DND-41 (cell line): ENCODE measurements around the gene MMEL1.
"Not testable (repeated sequence)": the region's sequence is repeated elsewhere in the genome, so short reads cannot be mapped to it uniquely, and the experiment has no call there.

Experiments used
- CTCF ChIP-seq: IDR thresholded peaks from 2 replicates; pipeline ENCODE4 v1.5.1; 2012; ENCODE audit warnings: borderline replicate concordance, low read length, moderate library complexity, mild to moderate bottlenecking; ENCODE audit not compliant: poor library complexity, severe bottlenecking; ENCODE audit errors: extremely low read depth
- EZH2 ChIP-seq: IDR thresholded peaks from 3 replicates; pipeline ENCODE4 v1.6.1; 2012; ENCODE audit warnings: borderline replicate concordance, low read depth, mild to moderate bottlenecking, moderate library complexity, low read length, inconsistent platforms; ENCODE audit not compliant: severe bottlenecking

DNA sequence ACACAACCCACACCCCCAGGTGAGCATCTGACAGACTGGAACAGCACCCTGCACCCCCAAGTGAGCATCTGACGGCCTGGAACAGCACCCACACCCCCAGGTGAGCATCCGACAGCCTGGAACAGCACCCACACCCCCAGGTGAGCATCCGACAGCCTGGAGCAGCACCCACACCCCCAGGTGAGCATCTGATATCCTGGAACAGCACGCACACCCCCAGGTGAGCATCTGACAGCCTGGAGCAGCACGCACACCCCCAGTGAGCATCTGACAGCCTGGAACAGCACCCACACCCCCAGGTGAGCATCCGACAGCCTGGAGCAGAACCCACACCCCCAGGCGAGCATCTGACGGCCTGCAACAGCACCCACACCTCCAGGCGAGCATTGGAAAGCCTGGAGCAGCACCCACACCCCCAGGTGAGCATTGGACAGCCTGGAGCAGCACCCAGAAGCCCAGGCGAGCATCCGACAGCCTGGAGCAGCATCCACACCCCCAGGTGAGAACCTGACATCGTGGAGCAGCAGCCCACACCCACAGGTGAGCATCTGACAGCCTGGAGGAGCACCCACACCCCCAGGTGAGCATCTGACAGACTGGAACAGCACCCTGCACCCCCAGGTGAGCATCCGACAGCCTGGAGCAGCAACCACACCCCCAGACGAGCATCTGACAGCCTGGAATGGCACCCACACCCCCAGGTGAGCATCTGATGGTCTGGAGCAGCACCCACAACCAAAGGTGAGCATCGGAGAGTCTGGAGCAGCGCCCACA lies 19.5 kb upstream of the MMEL1 start:
- TF ChIP-seq CTCF, EZH2: not testable (repeated sequence)
